Middle frontal gyrus (tissue), 1 donor: ENCODE measurements around the gene DIMT1.
A peak's percentile ranks its signal among the peaks of the same experiment; 100 is the strongest.

Source experiments
- DNase-seq: peaks from one replicate; pipeline ENCODE4 v3.0.0-alpha.2; 2015; ENCODE audit warnings: low spot score; ENCODE audit errors: extremely low spot score

DIMT1 gene

GRCh38 chr5:62403411-62404250, at the start of gene DIMT1:
Gene DIMT1, minus strand, starts transcription at chr5:62403905. Its CDS starts 133 bp downstream, at chr5:62403772.
- DNase-seq: peak; percentile 97

DNA sequence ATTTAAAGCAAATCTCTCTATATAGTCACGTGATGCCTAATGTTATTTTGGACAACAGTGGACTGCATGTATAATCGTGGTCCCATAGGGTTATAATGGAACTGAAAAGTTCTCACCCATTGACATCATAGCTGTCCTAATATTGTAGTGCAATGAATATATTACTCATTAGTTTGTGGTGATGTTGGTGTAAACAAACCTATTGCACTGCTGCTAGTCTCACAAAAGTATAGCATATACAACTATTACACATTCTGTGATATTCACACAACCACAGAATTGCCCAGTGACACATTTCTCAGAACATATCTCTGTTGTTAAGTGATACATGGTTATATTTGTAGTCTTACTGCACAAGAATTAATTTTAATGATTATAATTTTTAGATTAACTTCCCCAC, 46.6 kb upstream of the DIMT1 start:
- DNase-seq: no peak

- DNase-seq: no peak
Measured at GRCh38 chr5:62448528-62448927, 44.8 kb upstream of the DIMT1 start.

- DNase-seq: no peak
Measured at GRCh38 chr5:62432621-62433064, 28.9 kb upstream of the DIMT1 start.

DNA sequence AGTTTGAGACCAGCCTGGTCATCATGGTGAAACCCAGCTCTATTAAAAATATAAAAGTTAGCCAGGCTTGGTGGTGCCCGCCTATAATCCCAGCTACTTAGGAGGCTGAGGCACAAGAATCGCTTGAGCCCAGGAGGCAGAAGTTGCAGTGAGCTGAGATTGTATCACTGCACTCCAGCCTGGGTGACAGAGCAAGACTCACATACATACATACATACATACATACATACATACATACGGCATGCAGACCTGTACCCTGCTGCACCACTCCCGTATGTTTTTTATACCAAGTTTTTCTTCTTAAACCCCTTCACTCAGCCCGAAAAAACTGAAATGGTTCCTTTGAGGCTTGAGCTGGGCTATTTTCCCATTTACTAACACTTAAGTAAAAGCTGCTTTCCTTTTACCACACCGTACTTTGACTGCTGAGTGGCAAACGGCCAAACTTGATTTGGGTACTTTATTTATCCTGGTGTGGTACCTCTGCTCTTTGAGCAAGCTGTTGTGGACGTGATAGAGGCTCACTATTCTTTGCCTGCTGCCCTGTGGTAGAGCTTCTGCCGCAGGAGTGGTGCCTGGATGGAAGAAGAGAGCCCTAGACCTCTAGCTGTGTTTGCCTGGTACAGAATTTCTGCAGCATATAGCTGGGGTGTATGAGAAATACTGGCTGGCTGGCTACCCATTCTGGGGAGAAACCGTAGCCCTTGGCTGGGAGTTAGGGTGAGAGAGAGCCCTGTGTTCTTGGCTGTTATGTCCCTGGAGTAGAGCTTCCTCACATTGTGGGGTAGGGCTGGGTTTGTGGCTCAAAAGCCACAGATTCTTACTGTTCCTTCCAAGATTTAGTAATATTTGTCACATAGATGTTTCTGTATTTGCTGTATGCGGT, 28.3 kb upstream of the DIMT1 start:
- DNase-seq: no peak

DNA sequence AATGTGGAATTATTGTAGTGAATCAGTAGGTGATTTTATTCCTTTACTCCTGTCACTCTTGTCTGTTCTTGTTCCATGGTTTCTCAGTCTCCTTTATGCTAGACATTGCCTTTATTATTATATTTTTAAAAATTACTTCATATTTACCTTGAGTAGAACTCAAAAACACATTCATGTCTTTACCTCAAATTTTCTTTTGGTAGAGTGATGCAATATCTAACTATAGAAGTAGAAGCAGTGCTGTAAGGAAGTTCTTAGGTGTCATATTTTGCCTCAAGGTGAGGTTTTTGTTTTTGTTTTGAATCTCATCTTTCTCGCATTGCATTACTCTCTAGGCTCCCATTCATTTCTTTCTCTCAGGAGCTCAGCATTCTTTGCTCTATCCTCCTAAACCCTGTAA, 21.1 kb upstream of the DIMT1 start:
- DNase-seq: no peak

DNA sequence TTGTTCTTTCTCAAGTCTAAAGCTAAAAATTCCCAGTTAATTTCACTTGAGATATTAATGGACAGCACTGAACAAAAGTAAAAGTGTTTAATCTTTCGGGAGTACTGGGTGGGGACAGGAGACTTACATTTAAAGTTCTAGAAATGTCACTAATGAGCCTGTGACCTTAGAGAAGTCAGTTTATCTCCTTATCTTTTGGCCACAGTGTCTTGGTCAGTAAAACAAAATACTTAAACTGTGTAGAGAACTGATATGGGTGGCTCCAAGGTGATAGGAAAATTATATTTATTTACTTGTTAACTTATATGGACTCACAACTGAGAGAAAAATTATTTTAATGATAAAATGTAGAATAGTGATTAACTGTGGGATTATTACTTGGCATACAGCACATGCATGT, 17.7 kb upstream of the DIMT1 start:
- no peak for DNase-seq

DNA sequence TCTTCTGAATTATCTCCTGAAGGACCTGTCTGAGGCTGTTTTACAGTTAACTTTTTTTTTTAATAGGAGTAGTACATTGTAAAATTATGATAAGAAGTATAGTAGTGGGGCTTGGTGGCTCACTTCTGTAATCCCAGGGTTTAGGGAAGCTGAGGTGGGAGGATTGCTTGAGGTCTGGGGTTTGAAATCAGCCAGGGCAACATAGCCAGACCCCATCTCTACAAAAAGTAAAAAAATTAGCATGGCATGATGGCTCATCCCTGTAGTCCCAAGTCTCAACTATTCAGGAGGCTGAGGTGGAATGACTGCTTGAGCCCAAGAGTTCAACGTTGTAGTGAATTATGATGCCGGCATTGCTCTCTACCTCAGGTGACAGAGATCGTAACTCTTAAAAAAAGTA, 15.9 kb upstream of the DIMT1 start:
- DNase-seq: no peak

- DNase-seq: no peak
Measured at GRCh38 chr5:62418462-62419076, 14.9 kb upstream of the DIMT1 start.

DNA sequence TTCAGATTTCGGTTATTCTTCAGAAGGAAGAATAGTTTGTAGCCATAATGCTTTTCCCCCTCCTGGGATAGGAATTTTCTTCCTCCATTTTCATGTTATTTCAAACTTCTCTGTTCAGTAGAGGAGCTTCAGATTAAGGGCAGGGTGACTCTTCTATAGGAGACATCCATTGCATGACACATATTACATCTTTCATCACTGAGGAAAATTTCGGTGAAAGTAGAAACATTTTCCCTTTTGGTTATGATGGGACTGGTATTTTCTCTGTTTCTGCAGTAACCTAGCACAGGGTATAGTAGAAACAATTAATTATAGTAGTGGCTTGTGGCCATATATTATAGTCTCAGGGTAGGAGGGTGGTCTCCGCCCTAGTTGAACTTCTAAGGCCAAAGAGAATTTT, 10.0 kb upstream of the DIMT1 start:
- DNase-seq: no peak

DNA sequence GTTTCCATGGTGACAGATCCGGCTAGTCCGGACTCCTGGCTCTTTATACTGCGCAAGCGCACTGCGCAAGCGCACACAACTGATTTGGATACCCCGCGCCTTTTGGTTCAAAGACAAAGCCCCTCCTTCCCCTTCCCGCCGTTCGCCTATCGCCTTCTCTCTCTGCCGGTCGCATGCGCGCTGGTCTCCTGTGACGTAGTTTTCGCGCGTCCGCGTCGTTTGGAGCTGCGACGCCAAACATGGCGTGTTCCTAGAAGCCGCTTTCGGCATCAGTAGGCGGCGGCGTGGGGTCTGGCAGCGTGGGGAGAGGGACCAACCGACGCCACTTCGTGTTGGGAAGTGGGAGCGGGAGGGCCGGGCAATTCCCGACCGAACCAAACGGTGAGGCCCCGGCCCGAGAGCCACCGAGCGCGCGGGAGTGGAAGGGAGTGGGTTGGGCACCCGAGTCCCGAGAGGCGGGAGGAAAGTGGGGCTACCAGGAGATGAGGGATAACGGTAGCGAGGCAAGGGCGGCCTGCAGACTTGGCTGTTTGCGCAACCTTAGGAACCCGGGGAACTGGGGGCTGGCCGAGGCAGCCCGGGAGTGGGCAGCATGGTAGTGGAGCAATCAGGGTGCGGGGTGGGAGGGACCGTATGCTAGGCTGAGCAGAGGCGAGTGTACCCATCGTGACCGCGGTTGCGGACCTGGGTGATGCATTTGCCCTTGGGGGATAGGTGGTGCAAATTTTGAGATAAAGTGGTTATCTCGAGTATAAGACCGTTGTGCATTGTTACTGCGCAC, 9.0 kb upstream of the DIMT1 start, which contains the start of gene IPO11:
IPO11 (plus strand) TSS at position 215 of the 781 bp plus-strand sequence. CDS start 24,517 bp downstream, outside the sequence.
- peak; percentile 99 for DNase-seq

DNA sequence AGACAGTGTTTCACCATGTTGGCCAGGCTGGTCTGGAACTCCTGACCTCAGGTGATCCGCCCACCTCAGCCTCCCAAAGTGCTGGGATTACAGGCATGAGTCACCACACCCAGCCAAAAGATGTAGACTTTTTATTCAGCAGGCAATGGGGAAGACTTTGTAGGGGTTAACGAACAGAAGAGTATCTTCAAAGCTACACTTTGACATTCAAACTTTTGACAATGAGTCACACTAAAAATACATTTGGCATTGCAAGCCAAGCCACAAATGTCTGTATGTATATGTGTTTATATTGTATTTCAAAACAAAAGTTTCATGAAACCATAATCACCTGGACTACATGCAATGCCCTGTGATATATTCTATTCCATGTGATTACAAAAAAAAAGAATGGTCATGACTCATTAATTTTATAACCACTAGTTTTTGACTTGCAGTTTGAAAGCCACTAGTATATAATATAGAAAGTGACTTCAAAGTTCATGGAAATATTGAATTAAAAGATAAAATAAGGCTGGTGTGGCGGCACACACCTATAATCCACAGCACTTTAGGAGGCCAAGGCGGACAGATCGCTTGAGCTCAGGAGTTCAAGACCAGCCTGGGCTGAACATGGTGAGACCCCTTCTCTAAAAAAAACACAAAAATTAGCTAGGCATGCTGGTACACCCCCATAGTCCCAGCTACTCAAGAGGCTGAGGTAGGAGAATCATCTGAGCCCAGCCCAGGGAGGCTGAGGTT, 8.3 kb downstream of the DIMT1 start:
- DNase-seq: no peak

DNA sequence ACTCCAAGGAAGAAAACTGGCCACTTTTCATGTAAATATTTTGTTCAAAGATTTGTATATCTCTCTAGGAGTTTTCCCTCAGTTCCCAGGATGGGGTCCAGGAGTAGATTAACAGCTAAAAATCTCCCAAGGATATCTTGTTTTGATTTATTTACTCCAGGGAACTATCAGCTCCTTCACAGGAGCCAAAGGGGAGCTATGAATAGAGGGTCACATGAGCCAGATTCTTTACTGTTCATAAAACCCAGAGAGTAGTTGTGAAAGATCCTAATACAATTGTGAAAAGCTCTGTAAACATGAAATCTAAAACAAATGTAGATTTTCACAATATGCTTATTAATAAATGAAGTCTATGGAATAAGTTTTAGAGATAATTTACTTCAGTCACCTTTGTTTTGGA, 16.9 kb downstream of the DIMT1 start:
- DNase-seq: no peak

GRCh38 chr5:62385816-62386400, 17.8 kb downstream of the DIMT1 start:
- DNase-seq: no peak

DNA sequence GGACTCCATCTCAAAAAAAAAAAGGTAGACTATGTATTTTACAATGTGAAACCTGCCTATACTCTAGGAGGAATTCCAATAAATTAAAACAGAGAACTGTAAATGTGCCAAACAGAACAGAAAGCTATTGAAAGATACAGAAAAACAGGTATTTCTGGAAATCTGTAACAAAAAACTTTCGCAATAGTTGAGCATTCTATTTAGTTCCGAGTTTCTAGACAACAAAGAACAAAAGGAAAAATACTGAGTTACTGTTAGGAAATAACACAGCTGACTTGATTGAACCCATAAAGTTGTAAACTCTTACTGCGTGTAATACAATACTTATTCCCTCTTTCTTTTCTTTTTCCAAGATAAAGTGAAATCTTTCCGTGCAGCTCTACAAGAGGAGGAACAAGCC, 18.6 kb downstream of the DIMT1 start:
- DNase-seq: no peak

- no peak for DNase-seq
Measured at GRCh38 chr5:62376064-62376463, 27.6 kb downstream of the DIMT1 start.

DNA sequence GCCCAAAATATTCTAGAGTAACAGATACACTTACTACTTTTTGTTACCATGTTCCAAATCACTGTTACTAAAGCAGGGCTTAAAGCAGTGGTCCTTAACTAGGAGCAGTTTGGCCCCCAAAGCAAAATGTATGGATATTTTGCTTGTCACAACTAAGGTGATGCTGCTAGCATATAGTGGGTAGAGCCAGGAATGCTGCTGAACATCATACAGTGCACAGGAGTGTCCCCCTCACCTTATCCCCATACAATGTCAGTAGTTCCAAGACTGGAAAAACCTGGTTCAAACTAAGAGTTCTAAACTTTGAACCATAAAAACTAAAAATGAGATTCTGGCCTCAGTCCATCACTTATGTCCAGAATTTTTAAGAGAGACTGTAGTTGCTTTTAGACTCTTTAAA, 28.1 kb downstream of the DIMT1 start:
- DNase-seq: no peak

GRCh38 chr5:62374090-62374489, 29.6 kb downstream of the DIMT1 start:
- DNase-seq: no peak

- no peak for DNase-seq
Measured at GRCh38 chr5:62373382-62373781, 30.3 kb downstream of the DIMT1 start.

DNA sequence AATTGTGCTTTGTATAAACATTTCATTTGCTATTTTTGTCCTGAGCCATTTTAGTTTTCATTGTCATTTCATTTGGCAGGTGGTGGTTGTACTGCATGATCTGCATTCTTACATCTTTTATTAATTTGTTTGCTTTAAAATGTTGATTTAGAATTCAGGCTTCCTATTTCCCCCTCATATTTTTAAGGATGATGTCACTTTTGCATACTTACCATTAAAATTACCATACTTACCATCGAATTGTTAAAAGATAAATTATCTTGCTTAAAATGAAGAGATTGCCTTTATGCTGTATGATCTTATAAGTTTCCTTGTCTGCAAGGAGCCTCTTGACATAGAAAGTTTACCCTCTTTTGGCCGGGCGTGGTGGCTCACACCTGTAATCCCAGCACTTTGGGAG, 31.1 kb downstream of the DIMT1 start:
- no peak for DNase-seq
